ENCODE measurements around the gene SHKBP1. TPM values are rescaled to one million over a fixed set of nuclear protein-coding genes. Genes with fewer than 3 reads are reported as not detected.

SHKBP1 gene
- total RNA-seq, 1 experiment from 2014 or later, result 49.7 TPM

GRCh38 chr19:40604647-40605215 lies 28.1 kb downstream of the SHKBP1 start:
- H3K9ac ChIP-seq (ENCODE audit: low read length), result peak overlapping the region; percentile 55
- no peaks in the 10 kb centered on the region for H3K79me2 ChIP-seq (ENCODE audit: low read length)
- no peaks in the 10 kb centered on the region; the same call in 1 of the 2 replicates for H4K20me1 ChIP-seq (ENCODE audit: insufficient read depth, low read depth, low read length)
- no peaks in the 10 kb centered on the region for H3K27me3 ChIP-seq (ENCODE audit: low read length)
- H3K9me2 ChIP-seq (replicated peaks; ENCODE audit: insufficient read depth, low read length), result no peaks in the 10 kb centered on the region
- peaks cover 54% of the 10 kb centered on the region for H3K4me1 ChIP-seq (ENCODE audit: low read length)
- H2AFZ ChIP-seq (ENCODE audit: low read length), result peak overlapping the region; percentile 0; the same call in 1 of the 2 replicates
- no peaks in the 10 kb centered on the region for H3K9me3 ChIP-seq (ENCODE audit: low read length)
- DNase-seq, result no peak
- peak overlapping the region; percentile 55 for H3K4me2 ChIP-seq (ENCODE audit: low read depth, low read length, poor library complexity, severe bottlenecking)
- no peaks in the 10 kb centered on the region for H3K36me3 ChIP-seq (ENCODE audit: insufficient read depth, low read length)
- no peak overlapping the region; the same call in 1 of the 2 replicates for H3K27ac ChIP-seq (ENCODE audit: low read length)
- H3K4me3 ChIP-seq (ENCODE audit: low read length), result peak overlapping the region; percentile 46

GRCh38 chr19:40605216-40605971 lies 28.7 kb downstream of the SHKBP1 start:
- peak overlapping the region; percentile 55 for H3K4me2 ChIP-seq (ENCODE audit: low read depth, low read length, poor library complexity, severe bottlenecking)
- H3K9me2 ChIP-seq (replicated peaks; ENCODE audit: insufficient read depth, low read length), result no peaks in the 10 kb centered on the region
- no peaks in the 10 kb centered on the region for H3K9me3 ChIP-seq (ENCODE audit: low read length)
- H3K27ac ChIP-seq (ENCODE audit: low read length), result peak overlapping the region; percentile 16; the same call in 1 of the 2 replicates
- H3K79me2 ChIP-seq (ENCODE audit: low read length), result no peaks in the 10 kb centered on the region
- H2AFZ ChIP-seq (ENCODE audit: low read length), result peak overlapping the region; percentile 0; the same call in 1 of the 2 replicates
- no peaks in the 10 kb centered on the region for H3K27me3 ChIP-seq (ENCODE audit: low read length)
- H3K4me3 ChIP-seq (ENCODE audit: low read length), result peak overlapping the region; percentile 46
- H4K20me1 ChIP-seq (ENCODE audit: insufficient read depth, low read depth, low read length), result no peaks in the 10 kb centered on the region; the same call in 1 of the 2 replicates
- peak overlapping the region; percentile 55 for H3K9ac ChIP-seq (ENCODE audit: low read length)
- DNase-seq, result peak; percentile 89
- no peaks in the 10 kb centered on the region for H3K36me3 ChIP-seq (ENCODE audit: insufficient read depth, low read length)
- peaks cover 55% of the 10 kb centered on the region for H3K4me1 ChIP-seq (ENCODE audit: low read length)

- Histone ChIP-seq H3K36me3 (ENCODE audit: insufficient read depth, low read length) (no peaks in the 10 kb centered on the region), H3K27ac (ENCODE audit: low read length) (no peak overlapping the region), H3K9me3 (ENCODE audit: low read length) (no peaks in the 10 kb centered on the region), H3K79me2 (ENCODE audit: low read length) (no peaks in the 10 kb centered on the region), H3K4me1 (ENCODE audit: low read length) (peaks cover 59% of the 10 kb centered on the region), H3K27me3 (ENCODE audit: low read length) (no peaks in the 10 kb centered on the region), H3K9me2 (replicated peaks; ENCODE audit: insufficient read depth, low read length) (no peaks in the 10 kb centered on the region), H3K9ac (ENCODE audit: low read length) (no peak overlapping the region), H2AFZ (ENCODE audit: low read length) (no peak overlapping the region), H3K4me3 (ENCODE audit: low read length) (no peak overlapping the region), H3K4me2 (ENCODE audit: low read depth, low read length, poor library complexity, severe bottlenecking) (no peak overlapping the region), H4K20me1 (ENCODE audit: insufficient read depth, low read depth, low read length) (no peaks in the 10 kb centered on the region; the same call in 1 of the 2 replicates)
- no peak for DNase-seq
These were observed 30.9 kb downstream of the SHKBP1 start for GRCh38 chr19:40607311-40608239.

GRCh38 chr19:40608240-40608621 lies 31.6 kb downstream of the SHKBP1 start:
- H3K9me2 ChIP-seq (replicated peaks; ENCODE audit: insufficient read depth, low read length), result no peaks in the 10 kb centered on the region
- no peak overlapping the region for H2AFZ ChIP-seq (ENCODE audit: low read length)
- H3K36me3 ChIP-seq (ENCODE audit: insufficient read depth, low read length), result no peaks in the 10 kb centered on the region
- peaks cover 54% of the 10 kb centered on the region for H3K4me1 ChIP-seq (ENCODE audit: low read length)
- H3K27ac ChIP-seq (ENCODE audit: low read length), result no peak overlapping the region
- H3K4me3 ChIP-seq (ENCODE audit: low read length), result no peak overlapping the region
- H3K27me3 ChIP-seq (ENCODE audit: low read length), result no peaks in the 10 kb centered on the region
- no peak overlapping the region for H3K4me2 ChIP-seq (ENCODE audit: low read depth, low read length, poor library complexity, severe bottlenecking)
- H3K79me2 ChIP-seq (ENCODE audit: low read length), result no peaks in the 10 kb centered on the region
- H3K9ac ChIP-seq (ENCODE audit: low read length), result no peak overlapping the region
- H3K9me3 ChIP-seq (ENCODE audit: low read length), result no peaks in the 10 kb centered on the region
- H4K20me1 ChIP-seq (ENCODE audit: insufficient read depth, low read depth, low read length), result peaks cover 3% of the 10 kb centered on the region; the same call in 1 of the 2 replicates
- no peak for DNase-seq

GRCh38 chr19:40608957-40609356 lies 32.3 kb downstream of the SHKBP1 start:
- Histone ChIP-seq H3K9ac (ENCODE audit: low read length) (peak overlapping the region; percentile 73), H3K79me2 (ENCODE audit: low read length) (no peaks in the 10 kb centered on the region), H3K36me3 (ENCODE audit: insufficient read depth, low read length) (no peaks in the 10 kb centered on the region), H4K20me1 (ENCODE audit: insufficient read depth, low read depth, low read length) (0 out of 2 replicates have a peak, but pooled peaks cover 3% of the 10 kb centered on the region), H3K27me3 (ENCODE audit: low read length) (no peaks in the 10 kb centered on the region), H3K9me3 (ENCODE audit: low read length) (no peaks in the 10 kb centered on the region), H3K4me3 (ENCODE audit: low read length) (peak overlapping the region; percentile 68), H3K4me2 (ENCODE audit: low read depth, low read length, poor library complexity, severe bottlenecking) (peak overlapping the region; percentile 81), H3K4me1 (ENCODE audit: low read length) (peaks cover 52% of the 10 kb centered on the region), H2AFZ (ENCODE audit: low read length) (no peak overlapping the region), H3K27ac (ENCODE audit: low read length) (no peak overlapping the region), H3K9me2 (replicated peaks; ENCODE audit: insufficient read depth, low read length) (no peaks in the 10 kb centered on the region)
- no peak for DNase-seq

GRCh38 chr19:40609561-40610395 lies 33.1 kb downstream of the SHKBP1 start:
- peak; percentile 96 for DNase-seq
- H3K4me1 ChIP-seq (ENCODE audit: low read length), result peaks cover 56% of the 10 kb centered on the region
- no peaks in the 10 kb centered on the region for H3K9me2 ChIP-seq (replicated peaks; ENCODE audit: insufficient read depth, low read length)
- H3K36me3 ChIP-seq (ENCODE audit: insufficient read depth, low read length), result no peaks in the 10 kb centered on the region
- peak overlapping the region; percentile 73 for H3K9ac ChIP-seq (ENCODE audit: low read length)
- no peaks in the 10 kb centered on the region for H3K9me3 ChIP-seq (ENCODE audit: low read length)
- H3K27me3 ChIP-seq (ENCODE audit: low read length), result no peaks in the 10 kb centered on the region
- H3K27ac ChIP-seq (ENCODE audit: low read length), result no peak overlapping the region
- H3K4me2 ChIP-seq (ENCODE audit: low read depth, low read length, poor library complexity, severe bottlenecking), result peak overlapping the region; percentile 81
- peak overlapping the region; percentile 68 for H3K4me3 ChIP-seq (ENCODE audit: low read length)
- no peaks in the 10 kb centered on the region for H3K79me2 ChIP-seq (ENCODE audit: low read length)
- H4K20me1 ChIP-seq (ENCODE audit: insufficient read depth, low read depth, low read length), result 0 out of 2 replicates have a peak, but pooled peaks cover 3% of the 10 kb centered on the region
- peak overlapping the region; percentile 97 for H2AFZ ChIP-seq (ENCODE audit: low read length)

- Histone ChIP-seq H3K9me2 (replicated peaks; ENCODE audit: insufficient read depth, low read length) (no peaks in the 10 kb centered on the region), H3K79me2 (ENCODE audit: low read length) (no peaks in the 10 kb centered on the region), H3K4me2 (ENCODE audit: low read depth, low read length, poor library complexity, severe bottlenecking) (peak overlapping the region; percentile 81), H3K9me3 (ENCODE audit: low read length) (no peaks in the 10 kb centered on the region), H3K27me3 (ENCODE audit: low read length) (no peaks in the 10 kb centered on the region), H3K9ac (ENCODE audit: low read length) (peak overlapping the region; percentile 71), H3K4me3 (ENCODE audit: low read length) (peak overlapping the region; percentile 68), H4K20me1 (ENCODE audit: insufficient read depth, low read depth, low read length) (0 out of 2 replicates have a peak, but pooled peaks cover 3% of the 10 kb centered on the region), H3K4me1 (ENCODE audit: low read length) (peaks cover 53% of the 10 kb centered on the region), H2AFZ (ENCODE audit: low read length) (peak overlapping the region; percentile 97), H3K36me3 (ENCODE audit: insufficient read depth, low read length) (no peaks in the 10 kb centered on the region), H3K27ac (ENCODE audit: low read length) (no peak overlapping the region)
- DNase-seq, result peak; percentile 85
These were observed 33.9 kb downstream of the SHKBP1 start for GRCh38 chr19:40610396-40611064.

Data from Karpas-422 (cell line).